T-helper 22 cell (primary cell): Measurements from ENCODE around the gene HTR3C.
"Not testable (repeated sequence)": the region's sequence is repeated elsewhere in the genome, so short reads cannot be mapped to it uniquely, and the experiment has no call there.

Experiments used
- DNase-seq: peaks from one replicate; pipeline ENCODE4 v3.0.0-alpha.2; 2020; ENCODE audit warnings: low read depth

Gene HTR3C

GRCh38 chr3:184031187-184031792 lies 21.6 kb upstream of the HTR3C start, which contains the start of gene HTR3D:
Gene HTR3D, plus strand, starts transcription at chr3:184031742. Its CDS starts 0 bp downstream, at chr3:184031742.
- DNase-seq, result no peak

DNA sequence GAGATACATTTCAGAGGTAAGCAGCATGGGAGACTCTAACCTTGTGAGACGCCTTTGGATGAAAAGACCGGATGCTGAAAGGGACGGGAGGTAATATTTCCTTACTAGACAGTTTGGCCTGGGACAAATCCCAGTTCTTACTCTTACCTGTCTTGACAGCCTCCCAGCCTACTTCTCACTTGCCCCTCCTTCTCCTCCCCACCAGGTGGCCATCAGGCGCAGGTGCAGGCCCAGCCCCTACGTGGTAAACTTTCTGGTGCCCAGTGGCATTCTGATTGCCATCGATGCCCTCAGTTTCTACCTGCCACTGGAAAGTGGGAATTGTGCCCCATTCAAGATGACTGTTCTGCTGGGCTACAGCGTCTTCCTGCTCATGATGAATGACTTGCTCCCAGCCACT lies 15.0 kb upstream of the HTR3C start:
- DNase-seq, result no peak

DNA sequence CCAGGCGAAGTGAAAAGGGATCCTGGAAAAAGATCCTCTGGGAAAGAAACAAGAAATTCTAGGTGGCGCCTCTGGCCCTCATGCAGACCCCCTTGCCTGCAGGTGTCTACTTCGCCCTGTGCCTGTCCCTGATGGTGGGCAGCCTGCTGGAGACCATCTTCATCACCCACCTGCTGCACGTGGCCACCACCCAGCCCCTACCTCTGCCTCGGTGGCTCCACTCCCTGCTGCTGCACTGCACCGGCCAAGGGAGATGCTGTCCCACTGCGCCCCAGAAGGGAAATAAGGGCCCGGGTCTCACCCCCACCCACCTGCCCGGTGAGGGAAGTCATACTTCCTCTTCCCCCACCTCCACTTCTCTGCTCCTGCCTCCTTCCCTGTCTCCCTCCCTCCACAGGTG lies 14.5 kb upstream of the HTR3C start:
- not testable (repeated sequence) for DNase-seq

- no peak for DNase-seq
Measured at GRCh38 chr3:184039414-184039813, 13.4 kb upstream of the HTR3C start.

GRCh38 chr3:184040010-184040409 lies 12.8 kb upstream of the HTR3C start:
- no peak for DNase-seq

DNA sequence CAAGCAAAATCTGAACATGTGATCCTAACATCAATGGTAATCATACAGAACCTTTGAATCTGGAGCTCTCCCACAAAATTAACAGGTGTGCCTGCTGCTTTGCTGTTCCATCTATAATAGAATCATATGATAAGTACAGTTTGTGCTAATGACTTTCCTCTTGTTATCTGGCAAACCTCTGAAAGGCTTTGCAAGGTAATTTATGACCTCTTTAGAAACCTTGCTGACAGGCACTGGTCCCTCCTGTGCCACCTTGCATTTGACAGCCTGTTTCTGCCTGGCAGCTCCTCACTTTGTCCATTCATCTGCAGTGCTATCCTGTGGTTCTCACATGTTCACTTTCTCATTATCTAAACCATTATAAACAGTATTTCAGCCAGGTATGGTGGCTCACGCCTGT lies 10.2 kb upstream of the HTR3C start:
- DNase-seq, result no peak

GRCh38 chr3:184045995-184046394 lies 6.9 kb upstream of the HTR3C start:
- DNase-seq, result no peak

DNA sequence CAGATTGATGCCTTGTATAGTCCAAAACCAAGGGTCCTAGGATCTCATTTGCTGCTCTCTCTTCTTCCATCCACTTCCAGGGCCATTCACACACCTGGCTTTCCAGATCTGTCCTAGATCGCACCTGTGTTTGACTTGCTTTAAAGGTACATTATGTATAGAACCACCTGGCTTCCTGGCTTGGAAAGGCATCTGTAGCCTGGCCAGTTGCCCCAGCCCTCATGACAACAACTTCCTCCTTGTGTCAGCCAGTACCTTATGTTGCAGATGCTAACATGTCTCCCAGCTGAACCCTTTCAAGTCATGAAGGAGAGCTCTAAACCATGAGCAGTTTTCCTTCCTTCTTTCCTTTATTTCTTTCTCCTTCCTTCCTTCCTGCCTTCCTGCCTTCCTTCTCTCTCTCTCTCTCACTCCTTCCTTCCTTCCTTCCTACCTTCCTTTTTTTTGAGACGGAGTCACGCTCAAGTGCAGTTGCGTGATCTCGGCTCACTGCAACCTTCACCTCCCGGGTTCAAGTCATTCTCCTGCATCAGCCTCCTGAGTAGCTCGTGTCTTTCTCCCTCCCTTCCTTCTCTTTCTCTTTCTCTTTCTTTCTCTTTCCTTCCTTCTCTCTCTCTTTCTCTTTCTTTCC lies 2.5 kb upstream of the HTR3C start:
- no peak for DNase-seq

DNA sequence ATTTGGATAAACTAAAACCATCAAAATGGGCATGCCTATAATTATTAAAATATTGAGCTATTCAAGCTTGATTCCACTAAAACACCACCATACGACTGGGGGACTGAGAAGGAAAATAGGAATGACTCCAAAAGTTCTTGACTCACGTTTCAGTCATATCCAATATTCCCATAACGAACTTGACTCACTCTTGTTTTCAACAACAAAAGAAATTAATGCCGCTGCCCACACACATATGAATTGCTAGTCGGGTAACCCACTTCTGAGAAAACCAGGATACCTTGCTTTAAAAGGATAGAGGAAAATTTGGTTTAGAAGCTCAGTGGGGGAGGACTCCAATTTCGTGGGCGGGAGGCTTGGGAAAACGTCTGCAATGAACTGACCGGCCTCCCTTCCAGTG lies 5.2 kb downstream of the HTR3C start:
- DNase-seq, result no peak

DNA sequence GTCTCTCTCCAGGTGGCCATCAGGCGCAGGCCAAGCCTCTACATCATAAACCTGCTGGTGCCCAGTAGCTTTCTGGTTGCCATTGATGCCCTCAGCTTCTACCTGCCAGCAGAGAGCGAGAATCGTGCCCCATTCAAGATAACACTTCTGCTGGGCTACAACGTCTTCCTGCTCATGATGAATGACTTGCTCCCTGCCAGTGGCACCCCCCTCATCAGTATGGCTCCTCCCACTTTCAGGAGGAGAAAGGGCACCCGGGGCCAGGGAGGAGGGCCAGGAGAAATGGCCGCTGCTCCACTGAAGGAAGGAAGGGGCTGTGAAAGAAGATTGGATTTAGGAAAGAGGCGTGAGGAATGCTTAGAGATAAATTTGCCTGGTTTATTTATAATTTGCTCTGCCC lies 6.6 kb downstream of the HTR3C start:
- DNase-seq, result no peak

DNA sequence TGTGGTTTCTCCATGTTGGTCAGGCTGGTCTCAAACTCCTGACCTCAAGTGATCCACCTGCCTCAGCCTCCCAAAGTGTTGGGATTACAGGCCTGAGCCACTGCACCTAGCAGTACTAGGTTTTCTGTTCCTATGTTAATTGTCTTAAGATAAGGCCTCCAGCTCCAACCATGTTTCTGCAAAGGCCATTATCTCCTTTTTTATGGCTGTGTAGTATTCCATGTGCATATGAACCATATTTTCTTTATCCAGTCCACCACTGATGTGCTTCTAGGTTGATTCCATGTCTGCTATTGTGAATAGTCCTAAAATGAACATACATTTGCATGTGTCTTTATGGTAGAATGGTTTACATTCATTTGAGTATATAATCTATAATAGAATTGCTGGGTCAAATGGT lies 9.8 kb downstream of the HTR3C start:
- DNase-seq, result no peak

GRCh38 chr3:184066211-184066610 lies 13.4 kb downstream of the HTR3C start:
- no peak for DNase-seq

- DNase-seq, result no peak
Measured at GRCh38 chr3:184067573-184068055, 14.8 kb downstream of the HTR3C start.

- no peak for DNase-seq
Measured at GRCh38 chr3:184068344-184068743, 15.5 kb downstream of the HTR3C start.

DNA sequence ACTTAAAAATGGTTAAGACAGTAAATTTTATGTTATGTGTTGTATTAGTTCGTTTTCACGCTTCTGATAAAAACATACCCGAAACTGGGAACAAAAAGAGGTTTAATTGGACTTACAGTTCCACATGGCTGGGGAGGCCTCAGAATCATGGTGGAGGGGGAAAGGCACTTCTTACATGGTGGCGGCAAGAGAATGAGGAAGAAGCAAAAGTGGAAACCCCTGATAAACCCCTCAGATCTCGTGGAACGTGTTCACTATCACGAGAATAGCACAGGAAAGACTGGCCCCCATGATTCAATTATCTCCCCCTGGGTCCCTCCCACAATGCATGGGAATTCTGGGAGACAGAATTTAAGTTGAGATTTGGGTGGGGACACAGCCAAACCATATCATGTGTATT lies 18.3 kb downstream of the HTR3C start:
- DNase-seq, result not testable (repeated sequence)

- DNase-seq, result no peak
Measured at GRCh38 chr3:184073621-184074020, 20.8 kb downstream of the HTR3C start.

DNA sequence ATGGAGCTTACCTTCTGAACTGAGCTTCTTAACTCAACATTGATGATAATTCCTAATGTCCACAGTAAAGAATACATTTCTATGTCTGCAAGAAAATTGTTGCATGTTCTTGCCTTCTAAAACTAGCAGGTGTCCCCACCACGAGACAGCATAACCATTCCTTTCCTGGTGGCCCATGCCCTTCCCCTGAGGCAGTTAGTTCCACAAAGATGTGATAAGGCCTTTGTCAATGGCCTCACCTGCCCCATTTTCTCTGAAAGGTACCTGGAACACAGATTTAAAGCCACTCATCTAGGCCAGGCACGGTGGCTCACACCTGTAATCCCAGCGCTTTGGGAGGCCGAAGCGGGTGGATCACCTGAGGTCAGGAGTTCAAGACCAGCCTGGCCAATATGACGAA lies 23.1 kb downstream of the HTR3C start:
- no peak for DNase-seq

DNA sequence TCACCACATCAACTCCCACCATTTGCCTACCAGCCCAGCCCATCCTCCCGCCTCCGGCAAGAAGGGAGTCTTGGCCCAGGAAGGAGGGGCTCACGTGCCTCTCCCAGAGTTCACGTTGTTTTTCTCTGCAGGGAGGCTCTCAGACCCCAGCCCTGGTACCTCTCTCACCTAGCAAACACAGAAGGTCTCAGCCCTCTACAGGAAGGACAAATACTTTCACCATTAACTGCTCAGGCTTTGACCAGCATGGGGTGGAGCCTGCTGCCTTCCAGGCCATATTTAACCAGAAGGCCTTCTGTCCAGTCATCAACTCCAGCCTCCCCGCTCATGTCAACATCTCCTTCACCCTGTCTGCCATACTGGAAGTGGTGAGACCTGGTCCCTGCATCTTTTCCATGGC lies 25.0 kb downstream of the HTR3C start:
- DNase-seq, result no peak

DNA sequence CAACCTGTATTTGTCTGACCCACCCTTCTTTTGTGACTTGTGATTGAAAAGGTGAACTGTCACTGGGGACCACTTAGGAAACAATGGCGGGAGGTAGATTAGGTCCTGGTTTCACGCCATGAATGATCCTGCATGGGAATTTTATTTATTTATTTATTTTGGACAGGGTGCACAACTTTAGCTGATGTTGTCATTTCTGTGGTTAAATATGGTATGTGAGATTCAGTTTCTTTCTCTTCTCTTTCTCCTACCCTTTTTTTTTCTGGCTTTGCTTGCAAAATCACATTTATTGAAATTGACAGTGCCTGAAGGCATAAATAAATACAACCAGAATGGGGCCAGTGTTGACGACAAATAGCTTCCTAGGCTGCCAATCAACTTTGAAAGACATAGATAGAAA lies 26.0 kb downstream of the HTR3C start:
- DNase-seq, result no peak

DNA sequence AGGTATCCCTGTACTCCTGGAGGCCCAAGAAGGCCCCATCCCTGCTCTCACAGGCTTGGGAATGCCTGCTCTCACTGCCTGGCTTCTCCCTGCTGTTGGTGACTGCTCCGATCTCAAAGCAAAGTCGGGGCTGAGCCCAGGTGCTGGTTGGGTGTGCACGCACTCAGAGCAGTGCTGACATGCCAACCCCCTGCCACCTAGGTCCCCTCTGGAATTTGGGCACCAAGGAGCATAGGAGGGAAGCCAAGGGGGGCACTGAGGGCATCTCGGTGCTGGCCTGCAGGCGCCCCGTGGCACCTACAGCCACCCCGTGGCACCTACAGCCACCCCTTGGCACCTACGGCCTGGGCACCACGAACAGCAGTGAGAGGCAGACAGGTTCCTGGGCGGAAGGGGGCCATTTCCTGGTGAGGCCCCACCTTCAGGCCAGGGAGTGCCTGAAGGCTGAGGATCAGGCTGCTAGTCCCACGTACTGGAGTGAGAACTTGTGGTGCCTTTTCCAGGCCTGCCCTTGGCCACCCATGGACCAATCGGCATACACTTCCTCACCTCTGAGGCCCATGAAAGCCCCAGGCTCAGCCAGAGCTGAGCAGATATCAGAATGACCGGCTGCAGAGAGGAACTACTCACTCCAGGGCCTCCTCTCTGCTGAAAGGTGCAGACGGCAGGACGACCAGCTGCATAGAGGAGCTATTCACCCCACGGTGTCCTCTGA lies 28.4 kb downstream of the HTR3C start:
- no peak for DNase-seq

DNA sequence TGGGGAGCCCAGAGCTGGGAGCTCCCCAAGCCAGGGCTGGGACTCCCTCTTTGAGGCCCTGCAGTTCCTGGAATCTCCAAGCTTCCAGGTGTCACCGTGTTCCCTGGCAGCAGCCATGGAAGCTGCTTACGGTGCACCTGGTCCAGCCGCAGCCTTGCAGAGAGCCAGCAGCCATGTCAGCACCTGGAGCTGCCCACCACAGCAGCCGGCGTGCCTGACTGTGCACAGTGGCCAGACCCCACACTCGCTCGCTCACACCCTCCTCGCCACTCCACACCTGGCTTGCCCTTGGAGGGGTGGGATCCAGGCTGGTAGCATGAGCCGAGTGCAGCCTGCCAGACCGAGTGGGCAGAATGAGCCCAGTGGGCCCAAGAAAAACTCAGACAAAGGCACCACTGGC lies 29.2 kb downstream of the HTR3C start:
- no peak for DNase-seq

DNA sequence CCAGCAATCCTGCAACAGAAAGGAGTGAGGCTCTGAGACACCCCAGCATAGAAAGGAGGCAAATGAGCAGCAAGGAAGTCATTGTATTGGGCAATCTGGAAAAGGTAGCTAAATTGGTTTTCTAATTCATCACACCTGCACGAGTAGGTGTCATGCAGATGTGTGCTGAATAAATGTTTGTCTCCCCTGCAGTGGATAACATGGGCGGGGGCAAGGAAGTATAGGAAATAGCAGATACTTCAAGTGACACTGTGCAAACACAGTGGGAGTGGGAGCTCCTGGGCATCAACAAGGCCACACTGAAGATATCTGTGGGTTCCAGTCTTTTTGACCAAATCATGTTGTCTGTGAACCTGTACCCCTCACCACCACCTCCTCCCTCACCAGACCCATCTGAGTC lies 29.6 kb downstream of the HTR3C start:
- no peak for DNase-seq

DNA sequence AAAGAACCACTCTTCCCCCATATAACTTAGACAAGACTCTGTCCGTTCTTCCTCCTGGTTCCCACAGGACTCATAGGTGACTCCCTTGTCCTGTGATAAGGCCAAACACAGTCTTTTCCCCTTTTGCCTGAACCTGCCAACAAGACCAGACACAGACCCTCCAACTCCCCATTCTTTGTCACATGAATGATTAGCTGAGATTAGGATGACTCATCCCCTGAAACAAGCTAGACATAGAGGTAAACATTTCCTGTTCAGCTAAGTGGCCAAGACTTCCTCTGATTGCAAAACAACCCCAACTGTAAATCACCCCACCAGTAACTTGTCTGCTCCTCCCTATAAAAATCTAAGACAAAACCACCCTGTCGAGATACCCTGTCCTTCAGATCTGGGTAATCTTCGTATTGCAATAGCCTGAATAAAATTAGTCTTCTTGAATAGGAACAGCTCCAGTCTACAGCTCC lies 32.6 kb downstream of the HTR3C start:
- DNase-seq, result no peak
